K562 treated with DMSO at 1 percent for 12 hours (cell line): ENCODE results near the gene SCAND1. TPM values are rescaled to one million over a fixed set of nuclear protein-coding genes. Genes with fewer than 3 reads are reported as not detected.

Experiments
- total RNA-seq: library from RNA; unstranded; fragments of 300-600 nt; gene quantifications from 2 replicates; pipeline ENCODE4 v1.2.3, GENCODE V29; 2022; ENCODE audit not compliant: insufficient read depth

Gene SCAND1
- total RNA-seq: 131 and 240 TPM in 2 replicates

DNA sequence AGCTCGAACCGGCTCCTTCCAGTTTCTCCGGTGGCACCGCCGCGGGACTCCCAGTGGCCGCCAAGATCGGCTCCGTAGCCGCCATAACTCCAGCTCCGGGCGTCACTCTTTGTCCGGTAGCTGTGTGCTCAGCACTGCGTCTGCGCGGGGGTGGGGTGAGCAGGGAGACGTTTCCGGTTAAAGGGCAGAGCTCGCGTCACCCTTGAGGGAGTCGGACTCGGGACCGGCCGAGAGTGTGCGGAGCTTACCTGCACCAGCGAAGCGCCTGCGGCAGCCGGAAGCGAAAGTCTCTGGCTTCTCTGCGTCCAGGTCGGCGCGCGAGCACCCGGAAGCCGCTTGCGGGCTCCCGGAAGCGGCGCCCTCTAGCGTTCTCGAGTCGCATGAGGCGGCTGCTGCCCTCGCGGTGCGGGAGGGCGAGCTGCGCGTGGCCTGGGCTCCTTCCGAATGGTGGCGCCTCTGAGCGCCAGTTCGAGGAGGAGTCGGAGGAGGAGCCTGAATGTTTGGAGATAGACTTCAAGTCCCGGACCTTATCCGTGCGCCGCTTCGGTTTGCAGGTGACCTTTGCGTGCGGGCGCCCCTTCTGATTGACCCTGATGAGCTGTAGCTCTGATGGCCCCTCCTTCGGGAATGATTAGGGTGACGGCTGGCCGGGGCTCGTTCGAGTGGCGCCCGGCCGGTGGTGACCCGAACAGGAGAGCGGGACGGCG lies at the start of gene SCAND1:
SCAND1 (minus strand) TSS at position 303 of the 707 bp plus-strand sequence; CDS start at position 85, 218 bp downstream.

DNA sequence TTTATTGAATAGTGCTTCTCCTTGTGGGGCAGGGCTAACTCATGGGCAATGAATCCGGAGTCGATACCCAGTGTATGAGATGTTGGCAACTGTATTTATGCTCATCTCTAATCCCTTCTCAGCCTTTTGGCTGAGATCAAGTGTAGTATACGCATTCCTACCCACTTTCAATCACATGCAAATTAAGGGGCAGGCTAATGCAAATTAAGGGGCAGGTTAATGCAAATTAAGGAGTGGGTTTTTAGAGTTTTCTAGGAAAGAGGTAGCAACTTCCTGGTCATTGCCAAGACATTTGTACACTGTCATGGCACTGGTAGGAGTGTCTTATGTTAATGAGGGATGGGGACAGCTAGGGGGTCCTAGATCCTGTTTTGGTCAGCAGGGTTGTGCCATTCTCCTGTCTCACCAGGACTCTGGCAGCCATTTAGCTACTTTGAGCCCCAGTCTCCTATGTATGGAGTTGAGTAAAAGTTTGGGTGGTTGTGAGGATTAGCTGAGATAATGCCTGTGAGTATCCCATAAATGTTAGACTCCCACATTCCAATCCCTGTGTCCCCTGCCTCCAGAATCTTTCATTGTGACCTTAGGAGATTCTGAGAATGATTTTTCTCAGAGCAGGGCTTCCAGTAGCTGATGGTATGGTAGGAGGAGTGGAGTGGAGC lies 13.8 kb upstream of the SCAND1 start, which contains the start of gene CNBD2:
CNBD2 (plus strand) TSS at position 612 of the 662 bp plus-strand sequence. CDS start 173 bp downstream, outside the sequence.

Other genes with a start within 250 kb of the SCAND1 start
- gene RBM39, start 212.2 kb downstream of the SCAND1 start, total RNA-seq: 87.3 and 240 TPM in 2 replicates
- gene PHF20, start 182.5 kb downstream of the SCAND1 start, total RNA-seq: 20.1 and 44.5 TPM in 2 replicates
- 12.3 and 12.8 TPM in 2 replicates for gene CNBD2, start 14.1 kb upstream of the SCAND1 start, total RNA-seq
- gene EPB41L1, start 200.2 kb upstream of the SCAND1 start, total RNA-seq: 0.51 and 2.8 TPM in 2 replicates